Astrocyte of the spinal cord (primary cell): ENCODE measurements around the gene TENM3.

Source experiments
- DNase-seq: peaks from one replicate; pipeline ENCODE4 v3.0.0; 2011; ENCODE audit warnings: low read depth, low spot score
- H3K4me3 ChIP-seq: 2 replicates; pipeline ENCODE4 v1.5.1; 2011; ENCODE audit warnings: low read depth, mild to moderate bottlenecking, low read length, moderate library complexity
- CTCF ChIP-seq: IDR thresholded peaks from 2 replicates; pipeline ENCODE4 v1.5.1; 2012; ENCODE audit warnings: low read depth, mild to moderate bottlenecking, low read length, inconsistent platforms
- in situ Hi-C: cut with HindIII; loops from 2 replicates; pipeline ENCODE4 v1.10.0; 2017; ENCODE audit warnings: low sequenced_read_pairs

The TENM3 gene

GRCh38 chr4:182748283-182748682 lies 505.1 kb downstream of the TENM3 start:
- in situ Hi-C loops: no loop called here
- no peak for DNase-seq
- no peak for TF ChIP-seq CTCF
- no peak overlapping the region for H3K4me3 ChIP-seq

- in situ Hi-C loops: no loop called here
- H3K4me3 ChIP-seq: no peak overlapping the region
- TF ChIP-seq CTCF: no peak
- no peak for DNase-seq
These were observed 505.7 kb downstream of the TENM3 start for GRCh38 chr4:182748949-182749348.

GRCh38 chr4:182749667-182750167 lies 506.5 kb downstream of the TENM3 start:
- no peak overlapping the region for H3K4me3 ChIP-seq
- TF ChIP-seq CTCF: no peak
- in situ Hi-C loops: no loop called here
- DNase-seq: peak; percentile 26

GRCh38 chr4:182752158-182752910 lies 509.1 kb downstream of the TENM3 start:
- no peak overlapping the region for H3K4me3 ChIP-seq
- in situ Hi-C loops: no loop called here
- DNase-seq: peak; percentile 79
- no peak for TF ChIP-seq CTCF

GRCh38 chr4:182754895-182755294 lies 511.7 kb downstream of the TENM3 start:
- DNase-seq: no peak
- in situ Hi-C loops: no loop called here
- TF ChIP-seq CTCF: no peak
- no peak overlapping the region for H3K4me3 ChIP-seq

- TF ChIP-seq CTCF: no peak
- no peak for DNase-seq
- in situ Hi-C loops: no loop called here
- H3K4me3 ChIP-seq: no peak overlapping the region
These were observed 513.0 kb downstream of the TENM3 start for GRCh38 chr4:182756161-182756690.
